ENCODE measurements around the gene PROK1.
"Not testable (repeated sequence)": the region's sequence is repeated elsewhere in the genome, so short reads cannot be mapped to it uniquely, and the experiment has no call there.

The PROK1 gene, protein sequence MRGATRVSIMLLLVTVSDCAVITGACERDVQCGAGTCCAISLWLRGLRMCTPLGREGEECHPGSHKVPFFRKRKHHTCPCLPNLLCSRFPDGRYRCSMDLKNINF

DNA sequence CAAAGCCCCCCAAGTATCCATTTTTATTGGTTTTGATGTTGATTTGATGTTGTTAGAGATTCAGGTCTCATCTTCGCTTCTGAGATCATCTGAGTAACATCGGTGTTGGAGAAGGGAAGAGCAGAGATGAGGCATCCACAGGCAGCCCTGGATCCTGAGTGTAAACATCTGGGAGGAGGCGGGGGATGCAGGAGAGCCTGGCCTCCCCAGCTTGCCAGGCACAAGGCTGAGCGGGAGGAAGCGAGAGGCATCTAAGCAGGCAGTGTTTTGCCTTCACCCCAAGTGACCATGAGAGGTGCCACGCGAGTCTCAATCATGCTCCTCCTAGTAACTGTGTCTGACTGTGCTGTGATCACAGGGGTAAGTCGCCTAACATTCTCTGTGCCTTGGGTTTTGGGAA, at the start of gene PROK1:
PROK1 (plus strand) TSS at position 221 of the 400 bp plus-strand sequence; CDS start at position 289, 68 bp downstream.
- no peak for DNase-seq (ENCODE audit: low spot score)
- FAIRE-seq = peak; percentile 65

DNA sequence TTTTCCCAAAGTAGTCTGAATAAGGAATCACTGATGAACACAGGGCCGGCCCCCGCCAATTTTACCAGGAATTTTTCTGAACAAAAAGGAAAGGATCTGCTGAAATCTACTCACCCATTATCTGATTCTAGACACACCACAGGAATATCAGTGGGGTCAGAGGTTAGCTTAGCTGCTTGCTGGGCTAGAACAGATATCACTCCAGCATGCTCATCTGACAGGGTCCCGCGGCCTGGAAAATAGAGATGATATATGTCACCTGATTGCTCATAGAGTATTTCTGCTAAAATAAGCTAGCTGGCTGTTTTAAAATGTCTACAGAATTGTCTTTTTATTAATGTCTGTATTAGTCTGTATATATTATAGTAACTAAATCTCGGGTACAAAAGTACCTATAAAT, 47.1 kb upstream of the PROK1 start:
- DNase-seq (ENCODE audit: low spot score) (no peak), FAIRE-seq (no peak)

DNA sequence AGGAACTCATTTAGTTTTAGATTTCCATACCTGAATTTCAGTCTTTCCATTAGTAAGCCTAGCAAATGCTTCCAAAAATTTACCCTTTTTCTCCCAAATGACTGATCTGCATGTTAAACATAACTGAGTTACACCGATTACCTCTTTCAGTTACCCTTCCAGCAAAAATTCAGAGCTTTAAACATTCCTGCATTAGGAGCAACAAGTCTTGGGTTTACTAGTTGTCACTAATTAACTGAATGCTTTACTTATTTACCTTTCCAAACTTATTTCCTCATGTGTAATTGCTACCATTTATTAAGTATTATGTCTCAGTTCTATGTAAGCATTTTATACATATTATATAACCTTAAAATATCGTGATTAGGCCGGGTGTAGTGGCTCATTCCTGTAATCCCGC, 46.5 kb upstream of the PROK1 start:
- FAIRE-seq (no peak), DNase-seq (ENCODE audit: low spot score) (no peak)

DNA sequence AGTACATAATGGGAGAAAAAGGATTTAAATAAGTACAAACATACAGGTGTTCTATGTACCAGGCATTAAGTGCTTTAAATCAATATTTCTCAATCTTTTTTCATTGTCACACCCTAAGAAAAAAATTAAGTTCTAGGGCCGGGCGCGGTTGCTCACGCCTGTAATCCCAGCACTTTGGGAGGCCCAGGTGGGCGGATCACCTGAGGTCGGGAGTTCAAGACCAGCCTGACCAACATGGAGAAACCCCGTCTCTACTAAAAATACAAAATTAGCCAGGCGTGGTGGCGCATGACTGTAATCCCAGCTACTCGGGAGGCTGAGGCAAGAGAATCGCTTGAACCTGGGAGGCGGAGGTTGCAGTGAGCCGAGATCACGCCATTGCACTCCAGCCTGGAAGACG, 44.5 kb upstream of the PROK1 start:
- DNase-seq (ENCODE audit: low spot score); FAIRE-seq: not testable (repeated sequence)

DNA sequence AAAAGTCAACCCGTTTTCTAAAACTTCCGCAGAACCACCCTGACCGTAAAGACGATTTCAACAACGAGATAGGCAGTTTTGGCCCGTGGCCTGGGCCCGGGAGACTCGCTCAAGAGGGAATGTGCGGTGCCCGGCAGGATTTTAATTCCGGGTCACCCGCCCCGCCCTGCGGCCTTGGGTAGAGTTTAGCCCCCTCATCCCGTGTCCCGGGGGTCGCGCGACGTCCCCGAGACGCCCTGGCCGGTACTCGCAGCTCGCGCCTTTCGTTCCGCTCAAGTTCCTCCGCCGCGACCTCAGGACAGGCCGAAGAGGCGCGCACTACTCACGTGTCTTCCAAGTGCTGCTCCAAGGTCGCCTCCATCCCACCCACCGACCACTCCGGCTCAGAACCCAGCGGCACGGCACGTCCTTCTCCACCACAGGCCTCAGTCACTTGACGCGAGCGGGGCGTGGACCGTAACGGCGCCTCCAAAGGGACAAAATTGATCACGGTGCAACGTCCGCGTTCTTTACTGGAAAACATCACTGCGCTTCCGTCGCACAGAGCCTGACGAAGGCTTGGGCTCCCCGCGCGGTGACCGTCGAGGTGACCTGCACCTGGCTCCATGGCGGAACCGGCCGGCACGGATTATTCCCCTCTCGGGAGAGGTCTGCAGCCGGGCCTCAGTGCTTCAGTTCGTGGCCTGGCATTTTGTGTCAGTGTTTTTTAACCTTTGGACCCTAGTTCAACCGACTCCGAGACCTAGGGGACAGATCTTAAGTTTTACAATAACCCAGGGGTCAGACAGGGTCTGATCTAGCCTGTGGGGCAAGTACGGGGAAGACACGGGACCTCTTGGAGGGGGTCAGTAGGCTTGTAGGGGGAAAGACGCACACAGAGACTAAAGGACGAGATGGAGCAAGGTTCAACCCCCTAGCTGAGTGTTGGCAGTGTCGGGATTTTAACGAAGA, 43.4 kb upstream of the PROK1 start, which contains the start of gene LAMTOR5:
LAMTOR5 (minus strand) TSS at position 435 of the 951 bp plus-strand sequence; CDS start at position 361, 74 bp downstream.
- FAIRE-seq (peak; percentile 98), DNase-seq (ENCODE audit: low spot score) (peak; percentile 94)

DNA sequence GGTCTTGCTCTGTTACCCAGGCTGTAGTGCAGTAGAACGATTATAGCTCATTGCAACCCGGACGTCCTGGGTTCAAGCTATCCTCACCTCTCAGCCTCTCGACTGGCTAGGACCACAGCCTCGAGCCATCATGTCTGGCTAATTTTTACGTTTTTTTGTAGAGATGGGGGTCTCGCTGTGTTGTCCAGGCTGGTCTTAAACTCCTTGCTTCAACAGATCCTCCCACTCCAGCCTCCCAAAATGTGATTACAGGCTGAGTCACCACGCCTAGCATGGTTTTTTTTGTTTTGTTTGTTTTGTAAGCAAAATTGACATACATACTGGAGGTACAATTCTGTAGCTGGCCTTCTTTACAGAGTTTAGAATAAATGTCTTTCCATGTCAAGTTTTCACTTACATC, 42.5 kb upstream of the PROK1 start:
- no peak for DNase-seq (ENCODE audit: low spot score)
- no peak for FAIRE-seq

DNA sequence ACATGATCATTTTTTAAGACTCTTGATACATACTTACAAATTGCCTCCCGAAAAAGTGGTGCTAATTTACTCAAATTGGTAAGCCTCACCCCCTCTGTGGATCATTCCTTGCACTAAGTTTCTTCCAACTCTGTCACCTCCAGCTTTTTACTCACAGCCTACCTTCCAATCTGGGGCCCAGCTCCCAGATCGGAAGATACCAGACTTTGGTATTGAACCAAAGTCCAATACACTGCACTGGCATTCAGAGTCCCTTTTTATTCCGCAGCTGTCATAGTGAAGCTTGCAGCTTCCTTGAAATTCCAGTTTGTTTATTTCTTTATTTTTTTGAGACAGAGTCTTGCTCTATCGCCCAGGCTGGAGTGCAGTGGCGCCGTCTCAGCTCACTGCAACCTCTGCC, 41.6 kb upstream of the PROK1 start:
- FAIRE-seq = no peak
- no peak for DNase-seq (ENCODE audit: low spot score)

DNA sequence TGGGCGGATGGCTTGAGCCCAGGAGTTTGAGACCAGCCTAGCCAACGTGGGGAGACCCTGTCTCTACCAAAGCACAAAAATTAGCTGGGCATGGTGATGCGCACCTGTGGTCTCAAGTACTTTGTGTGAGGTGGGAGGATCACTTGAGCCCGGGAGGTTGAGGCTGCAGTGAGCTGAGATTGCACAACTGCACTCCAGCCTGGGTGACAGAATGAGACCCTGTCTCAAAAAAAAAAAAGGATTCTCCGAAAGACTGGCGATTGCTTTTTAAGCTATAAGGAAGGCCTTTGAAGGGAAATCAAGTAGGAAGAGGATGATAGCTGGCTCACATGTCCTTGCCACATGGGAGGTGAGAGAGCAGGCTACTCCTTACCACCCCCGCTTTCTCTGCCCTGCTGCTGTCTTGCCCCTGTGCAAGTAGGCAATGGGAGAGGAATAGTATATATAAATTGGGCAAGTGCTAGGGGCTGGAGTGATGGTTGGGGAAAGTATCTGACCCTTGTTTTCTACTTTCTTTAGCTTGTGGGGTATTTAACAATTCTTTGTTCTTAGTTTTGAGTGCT, 39.7 kb upstream of the PROK1 start:
- DNase-seq (ENCODE audit: low spot score) = no peak
- no peak for FAIRE-seq

DNA sequence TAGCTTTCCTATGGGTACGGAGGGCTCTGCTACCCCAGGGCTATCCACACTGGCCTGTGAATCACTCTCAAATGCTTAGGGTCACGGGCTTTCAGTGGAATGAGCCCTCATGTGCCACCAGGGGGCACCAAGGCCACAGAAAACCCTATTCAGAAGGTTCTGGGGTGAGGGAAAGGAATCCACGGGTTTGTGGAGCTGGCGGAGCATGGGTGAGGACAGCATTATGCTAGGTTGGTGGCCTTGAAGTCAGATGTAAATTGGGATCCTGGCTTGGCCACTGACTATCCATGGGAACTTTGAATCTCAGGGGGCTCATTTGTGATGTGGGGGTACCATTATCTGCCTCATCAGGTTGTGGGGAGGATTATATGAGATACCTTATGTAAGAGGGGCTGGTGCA, 38.4 kb upstream of the PROK1 start:
- DNase-seq (ENCODE audit: low spot score) (peak; percentile 74), FAIRE-seq (no peak)

DNA sequence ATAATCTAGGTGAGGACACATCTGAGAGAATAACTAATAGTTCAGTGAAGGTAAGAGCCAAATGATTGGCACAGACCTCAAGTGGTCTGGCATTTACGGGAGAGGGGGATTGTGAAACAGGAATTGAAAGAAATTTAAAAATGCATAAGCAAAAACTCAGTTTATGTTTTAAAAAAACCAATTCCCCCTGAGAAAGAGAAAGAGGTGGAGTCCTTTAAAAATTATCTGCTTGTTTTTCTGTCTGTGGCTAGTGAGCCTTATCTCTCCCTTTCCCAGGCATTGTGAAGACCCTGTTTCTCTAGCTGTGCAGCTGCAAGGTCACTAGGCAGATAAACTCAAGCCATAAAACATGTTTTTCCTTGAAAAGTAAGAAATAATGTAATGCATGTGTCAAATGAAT, 37.9 kb upstream of the PROK1 start:
- not testable (repeated sequence) for DNase-seq (ENCODE audit: low spot score); FAIRE-seq

DNA sequence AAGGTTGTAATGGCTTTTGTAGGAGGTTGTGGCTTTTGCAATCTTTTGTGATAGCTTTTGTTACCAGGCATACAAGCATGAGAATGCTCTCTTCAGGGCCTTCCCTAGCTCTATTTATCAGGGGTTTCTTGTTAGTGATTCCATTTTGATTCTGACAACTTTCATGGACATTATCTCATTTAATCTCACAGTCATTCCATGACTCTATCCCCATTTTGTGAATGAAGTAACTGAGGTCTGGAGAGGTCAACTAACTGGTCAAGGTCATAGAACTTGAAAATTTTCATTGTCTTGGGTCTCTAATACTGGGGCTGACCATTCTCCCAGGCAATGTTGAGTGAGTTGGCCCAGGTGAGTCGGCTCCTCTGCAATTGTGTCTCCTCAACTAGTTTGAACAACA, 32.2 kb upstream of the PROK1 start:
- DNase-seq (ENCODE audit: low spot score) (no peak), FAIRE-seq (no peak)

DNA sequence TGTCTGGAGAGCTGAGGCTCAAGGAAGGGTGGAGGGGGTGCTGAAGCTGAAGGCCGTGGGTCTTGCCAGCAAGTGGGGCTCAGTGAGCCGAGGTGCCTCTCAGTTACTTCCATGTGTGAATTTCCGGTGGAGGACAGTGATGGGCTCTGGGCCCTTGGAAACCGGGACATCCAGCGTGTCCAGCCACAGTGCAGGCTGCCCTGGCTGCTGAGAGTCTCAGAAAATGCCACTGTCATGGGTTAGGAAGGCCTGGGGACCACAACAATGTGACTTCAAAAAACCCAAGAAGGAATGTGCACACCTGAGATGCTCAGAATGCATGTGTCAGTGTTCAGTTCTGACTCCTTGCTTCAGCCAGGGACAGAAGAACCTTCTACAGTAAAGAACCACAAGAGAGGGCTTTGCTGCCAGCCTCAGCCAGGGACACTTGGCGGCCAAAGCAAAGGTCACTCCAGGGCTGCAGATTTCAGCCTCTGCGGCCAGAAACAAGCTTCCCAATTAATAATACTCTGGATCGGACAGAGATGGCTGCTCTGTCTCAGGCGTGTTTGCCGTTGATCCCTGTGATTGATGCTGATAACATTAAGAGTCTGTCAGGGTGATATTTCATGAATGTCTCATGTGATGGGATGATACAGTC, 30.8 kb upstream of the PROK1 start:
- FAIRE-seq = no peak
- DNase-seq (ENCODE audit: low spot score) = no peak

DNA sequence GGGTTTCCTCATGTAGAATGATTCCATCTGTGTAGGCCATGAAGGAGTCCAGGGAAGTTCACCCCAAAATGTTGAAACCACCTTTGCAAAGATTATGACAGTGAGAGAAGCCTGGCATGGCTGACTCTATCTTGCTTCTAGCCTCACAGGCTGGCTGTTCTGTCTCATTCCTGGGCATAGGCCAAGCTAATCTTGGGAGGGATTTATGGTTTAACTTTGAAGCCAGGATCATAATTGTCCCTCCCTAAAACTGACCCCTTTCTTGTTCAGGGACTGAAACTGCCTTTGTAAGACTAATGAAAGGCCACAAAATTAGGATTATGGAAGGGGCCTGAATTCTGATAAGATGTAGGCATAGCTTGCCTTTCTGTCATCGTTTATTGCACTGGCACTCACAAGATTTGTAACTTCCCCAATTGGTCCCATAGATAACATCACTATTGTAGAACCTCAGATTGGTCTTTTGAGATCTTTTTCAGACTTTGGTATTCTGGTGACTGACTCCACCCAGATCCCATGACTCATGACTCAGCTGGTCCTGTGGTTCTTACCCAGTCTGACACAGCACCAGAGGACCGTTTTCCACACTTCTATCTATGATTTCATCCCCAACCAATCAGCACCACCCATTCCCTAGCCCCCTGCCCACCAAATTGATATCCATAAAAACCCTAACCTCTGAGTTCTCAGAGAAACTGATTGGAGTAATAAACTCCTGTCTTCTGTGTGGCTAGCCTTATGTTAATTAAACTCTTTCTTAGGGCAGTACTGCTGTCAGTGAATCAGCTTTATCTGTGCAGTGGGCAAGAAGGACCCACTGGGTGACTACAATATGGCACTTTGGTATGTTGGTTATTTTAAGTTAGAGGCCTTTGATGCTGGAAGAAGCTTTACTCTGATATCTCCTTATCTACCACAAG, 29.8 kb upstream of the PROK1 start:
- DNase-seq (ENCODE audit: low spot score) (no peak), FAIRE-seq (no peak)

DNA sequence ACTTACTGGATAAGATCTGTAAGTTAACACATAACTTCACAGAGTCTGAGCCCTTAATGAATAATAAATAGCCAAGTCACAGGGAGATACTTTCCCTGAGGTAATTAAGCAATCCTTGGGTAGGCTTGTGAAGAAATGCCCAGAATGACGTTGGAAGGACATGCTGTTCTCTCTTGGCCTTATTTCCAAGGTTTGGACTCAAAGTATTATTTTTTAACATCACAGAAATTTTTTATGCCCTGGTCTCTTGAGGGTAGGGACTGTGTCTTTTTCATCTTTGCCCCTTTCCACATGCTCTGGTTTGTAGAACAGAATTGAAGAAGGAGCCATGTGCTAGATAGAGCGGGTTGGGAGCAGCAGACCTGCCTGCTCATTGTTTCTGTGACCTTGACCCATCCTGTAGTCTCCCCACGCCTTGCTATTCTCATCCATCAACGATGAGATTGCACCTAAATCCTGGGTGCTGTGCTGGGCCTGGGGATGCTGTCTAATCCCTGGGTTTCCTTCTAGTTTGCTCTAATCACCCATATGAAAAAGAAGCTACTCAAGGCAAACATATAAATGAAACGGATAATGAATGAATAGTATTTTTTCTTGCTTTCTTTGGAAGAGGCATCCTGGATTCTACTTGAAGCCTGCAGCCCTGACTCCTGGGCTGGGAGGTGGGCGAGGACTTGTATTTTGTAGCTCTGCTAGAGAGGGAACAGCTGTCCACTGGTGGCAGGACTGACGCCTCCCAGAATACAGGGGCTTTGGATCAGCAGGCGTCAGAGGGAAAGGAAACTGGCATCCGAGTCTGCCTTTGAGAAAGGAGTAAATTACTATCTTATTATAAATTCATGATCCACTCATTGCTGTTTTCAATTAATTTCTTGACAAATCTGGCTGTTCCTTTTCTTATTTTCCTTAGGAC, 26.0 kb upstream of the PROK1 start:
- FAIRE-seq = no peak
- DNase-seq (ENCODE audit: low spot score) = no peak

DNA sequence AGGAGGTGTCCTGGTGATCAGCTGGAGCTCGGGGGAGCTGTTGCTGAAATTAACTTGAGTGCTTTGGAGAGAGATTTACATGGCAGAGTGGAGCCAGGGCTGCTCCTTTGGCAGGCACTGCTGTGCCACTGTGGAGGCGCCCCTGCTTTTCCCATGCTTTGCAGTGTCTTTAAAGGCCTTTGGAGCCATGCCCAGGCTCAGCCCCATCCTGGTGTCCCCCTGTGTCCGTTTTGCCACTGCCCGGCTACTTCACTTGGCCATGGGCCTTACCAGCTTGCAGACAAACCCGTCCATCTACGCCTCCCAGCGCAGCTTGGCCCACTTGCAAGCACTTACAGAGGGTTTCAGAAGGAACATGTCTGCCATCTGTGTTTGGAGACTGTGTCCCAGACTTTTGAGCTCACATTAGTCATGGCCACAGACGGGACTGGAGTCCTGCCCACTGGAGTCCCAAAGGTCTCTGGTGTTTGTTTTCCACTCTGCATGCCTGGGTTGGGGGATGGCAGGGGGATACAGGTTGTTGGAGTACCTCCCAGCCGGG, 25.3 kb upstream of the PROK1 start:
- FAIRE-seq (no peak), DNase-seq (ENCODE audit: low spot score) (no peak)

DNA sequence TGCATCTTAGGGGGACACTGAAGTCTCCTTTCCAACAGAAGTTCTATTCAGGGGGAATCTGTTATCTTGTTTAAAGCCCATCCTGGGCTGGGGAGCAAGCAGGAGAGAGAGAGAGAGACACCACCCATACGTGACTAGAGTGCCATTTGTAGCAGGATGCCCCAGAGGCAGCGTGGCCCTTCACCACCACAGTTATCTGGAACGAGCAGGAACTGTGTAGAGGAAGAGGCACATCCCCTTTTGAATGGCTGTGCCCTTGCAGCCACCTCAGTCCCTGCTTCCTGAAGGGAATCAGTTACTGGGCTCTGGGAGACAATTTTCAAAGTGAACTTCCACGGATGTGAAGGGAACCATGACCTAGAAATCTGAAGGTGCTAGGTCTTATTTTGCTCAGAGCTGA, 24.1 kb upstream of the PROK1 start:
- no peak for FAIRE-seq
- DNase-seq (ENCODE audit: low spot score) = no peak

DNA sequence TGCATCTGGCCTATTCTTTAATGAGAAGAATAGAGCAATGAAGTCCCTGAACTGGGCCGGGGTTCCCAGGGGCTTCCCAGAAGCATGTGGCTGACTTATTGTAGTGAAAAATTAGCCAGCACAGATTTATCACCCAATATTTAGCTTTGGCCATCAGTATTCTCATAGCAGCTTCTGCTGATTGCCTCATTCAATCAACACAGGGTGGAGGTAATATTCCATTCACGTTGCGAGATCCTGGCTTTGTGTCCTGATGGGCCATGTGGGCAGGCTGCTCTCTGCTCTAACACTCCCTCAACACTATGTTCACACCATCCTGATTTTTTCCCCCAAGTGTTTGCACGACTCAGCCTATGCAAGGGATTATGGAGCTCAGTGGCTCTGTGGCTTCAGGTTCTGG, 22.0 kb upstream of the PROK1 start:
- DNase-seq (ENCODE audit: low spot score) (no peak), FAIRE-seq (no peak)

DNA sequence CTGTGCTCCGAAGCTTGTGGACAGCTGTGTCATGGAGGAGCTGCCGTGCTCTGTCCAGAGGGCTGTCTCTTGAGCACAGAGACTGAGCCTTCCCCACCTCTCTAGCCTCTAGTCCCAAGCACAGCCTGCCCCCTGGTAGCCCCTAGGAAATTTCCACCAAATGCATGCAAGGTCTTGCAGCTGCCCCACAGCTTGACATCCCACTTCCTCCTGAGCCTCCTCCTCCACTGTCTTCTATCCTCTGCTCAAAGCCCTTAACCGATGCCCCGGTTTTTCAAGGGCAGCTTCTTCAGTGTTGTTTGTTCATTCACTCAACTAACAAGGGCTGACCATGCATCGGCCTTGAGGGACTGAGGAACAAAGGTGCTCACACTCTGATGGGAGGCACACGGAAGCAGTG, 20.6 kb upstream of the PROK1 start:
- DNase-seq (ENCODE audit: low spot score) = no peak
- no peak for FAIRE-seq

DNA sequence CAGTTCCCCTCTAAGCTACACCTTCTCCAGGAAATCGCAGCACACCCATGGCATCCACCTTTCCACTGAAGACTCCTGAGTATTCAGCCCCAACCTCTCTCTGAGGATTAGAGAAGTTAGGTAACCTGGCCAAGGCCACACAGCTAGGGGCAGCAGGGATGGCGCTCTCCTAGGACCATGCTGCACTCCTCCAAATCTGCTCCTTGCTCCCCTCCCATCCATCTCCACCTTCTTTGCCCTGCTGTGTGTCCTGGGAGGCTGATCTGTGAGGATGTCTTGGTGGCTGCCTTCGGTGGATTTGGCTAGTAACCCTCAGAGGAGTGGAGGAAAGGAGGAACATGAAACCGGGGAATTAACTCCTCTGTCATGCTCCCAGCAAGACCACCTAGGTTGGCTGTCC, 20.0 kb upstream of the PROK1 start:
- DNase-seq (ENCODE audit: low spot score) (no peak), FAIRE-seq (no peak)

DNA sequence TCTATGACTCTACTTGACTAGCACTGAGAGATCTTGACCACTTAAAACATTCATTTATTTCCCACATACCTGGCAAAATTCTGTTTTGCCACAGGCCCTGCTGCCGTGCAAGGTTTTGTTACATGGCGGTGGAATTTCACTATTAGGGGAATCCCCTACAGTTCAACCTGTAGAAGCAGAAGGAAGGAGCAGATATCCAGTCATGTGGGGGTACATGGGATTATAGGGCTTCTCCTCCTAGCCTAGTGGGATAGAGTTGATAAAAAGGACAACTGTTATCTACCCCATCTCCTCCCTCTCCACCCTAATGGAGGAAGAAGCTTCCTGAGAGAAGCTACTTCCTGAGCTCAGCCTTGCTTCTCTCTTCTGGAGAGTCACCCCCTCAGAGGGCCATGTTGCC, 17.7 kb upstream of the PROK1 start:
- no peak for FAIRE-seq
- no peak for DNase-seq (ENCODE audit: low spot score)
